Measurements from ENCODE around the gene NMNAT1.
"Not testable (repeated sequence)": the region's sequence is repeated elsewhere in the genome, so short reads cannot be mapped to it uniquely, and the experiment has no call there.

Gene NMNAT1

DNA sequence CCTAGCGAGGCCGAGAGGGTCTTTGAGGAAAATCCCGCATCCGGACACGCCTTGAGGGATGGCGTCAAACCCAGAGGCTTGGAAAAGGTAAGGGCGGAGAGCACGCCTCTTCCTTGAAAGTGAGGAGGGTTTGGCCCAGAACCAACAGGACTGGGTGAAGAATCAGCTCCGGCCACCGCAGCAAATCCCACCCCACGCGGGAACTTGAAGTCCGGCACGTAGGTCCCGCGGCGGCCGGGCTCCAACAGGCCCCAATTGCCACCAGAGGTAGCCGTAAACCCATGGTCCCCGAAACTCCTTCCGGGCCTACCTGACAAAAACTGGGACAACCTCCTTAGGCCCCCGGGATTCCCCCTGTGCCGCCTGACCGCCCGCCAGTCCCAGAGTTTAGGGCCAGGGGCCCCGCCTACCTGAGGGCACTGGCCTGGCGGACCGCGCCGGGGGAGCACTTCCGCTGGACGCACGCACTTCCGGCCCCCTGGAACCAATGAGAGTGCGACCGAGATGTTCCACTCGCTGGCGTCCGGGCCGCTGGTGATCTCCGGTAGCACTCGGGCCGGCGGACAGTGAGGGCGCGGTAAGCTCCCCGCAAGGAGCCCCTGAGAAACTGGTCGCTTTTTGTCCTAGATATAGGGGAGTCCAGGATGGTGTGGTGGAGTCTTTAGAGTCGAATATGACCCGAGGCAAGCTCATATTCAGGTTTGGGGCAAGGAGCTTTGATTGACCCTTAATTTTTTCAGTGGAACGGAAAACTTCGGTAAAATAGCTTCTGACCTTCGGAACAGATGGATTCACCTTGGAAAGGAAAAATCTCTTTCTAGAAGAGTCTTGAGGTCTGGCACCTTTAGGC is at the start of gene NMNAT1, which contains the start of gene LZIC:
Gene NMNAT1, plus strand, starts transcription at position 537 of the 850 bp plus-strand sequence. CDS start 28,599 bp downstream, outside the sequence.
Gene LZIC, minus strand, starts transcription at position 453 of the 850 bp plus-strand sequence. CDS start 6,772 bp downstream, outside the sequence.
- DNase-seq, result peak; percentile 89

GRCh38 chr1:9894115-9894514 is 49.2 kb upstream of the NMNAT1 start:
- DNase-seq, result no peak

GRCh38 chr1:9900142-9901043 is 42.9 kb upstream of the NMNAT1 start:
- DNase-seq, result peak; percentile 7

DNA sequence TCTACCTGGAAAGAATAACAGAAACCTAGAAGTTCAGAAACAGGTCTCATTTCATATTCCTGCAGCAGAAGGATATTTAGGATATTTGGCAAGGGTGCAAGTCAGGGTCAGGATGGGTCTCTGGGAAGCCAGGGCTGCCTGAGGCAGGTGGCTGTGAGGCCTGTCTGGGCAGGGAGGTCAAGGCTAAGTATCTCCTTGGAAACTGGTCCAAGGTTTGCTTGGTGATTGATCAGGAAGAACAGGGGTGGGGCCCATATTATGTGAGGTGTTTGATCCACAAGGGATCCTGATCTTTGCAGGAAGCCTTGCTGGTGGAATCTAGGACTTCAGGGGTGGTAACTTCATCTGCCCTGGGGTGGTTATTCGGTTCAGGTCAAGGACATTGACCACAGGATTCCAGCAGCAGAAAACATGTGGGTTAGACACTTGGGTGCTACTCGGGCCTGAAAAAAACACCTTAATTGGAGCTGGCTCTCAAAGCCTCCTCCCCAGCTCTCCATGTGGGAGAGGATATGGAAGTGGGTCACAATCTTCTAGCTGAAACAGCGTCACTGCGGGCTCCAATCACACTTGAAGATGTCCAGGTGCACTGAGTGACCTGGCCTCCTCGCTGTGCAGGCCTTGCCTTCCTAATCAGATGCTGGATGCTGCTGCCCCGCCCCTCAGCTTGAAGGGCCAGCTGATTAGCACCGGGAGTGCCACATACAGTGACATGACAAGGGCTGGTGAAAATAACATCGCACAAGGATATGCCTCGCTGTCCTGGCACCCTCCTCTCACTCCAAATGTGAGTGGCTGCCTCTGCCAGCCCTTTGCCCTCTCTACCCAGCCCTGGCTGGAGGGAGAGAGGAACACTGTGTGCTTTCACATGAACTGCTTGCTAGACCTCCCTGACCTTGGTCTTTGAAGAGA is 41.9 kb upstream of the NMNAT1 start:
- DNase-seq, result no peak

GRCh38 chr1:9902060-9902452 is 41.2 kb upstream of the NMNAT1 start:
- DNase-seq, result no peak

GRCh38 chr1:9903801-9904527 is 39.3 kb upstream of the NMNAT1 start:
- no peak for DNase-seq

DNA sequence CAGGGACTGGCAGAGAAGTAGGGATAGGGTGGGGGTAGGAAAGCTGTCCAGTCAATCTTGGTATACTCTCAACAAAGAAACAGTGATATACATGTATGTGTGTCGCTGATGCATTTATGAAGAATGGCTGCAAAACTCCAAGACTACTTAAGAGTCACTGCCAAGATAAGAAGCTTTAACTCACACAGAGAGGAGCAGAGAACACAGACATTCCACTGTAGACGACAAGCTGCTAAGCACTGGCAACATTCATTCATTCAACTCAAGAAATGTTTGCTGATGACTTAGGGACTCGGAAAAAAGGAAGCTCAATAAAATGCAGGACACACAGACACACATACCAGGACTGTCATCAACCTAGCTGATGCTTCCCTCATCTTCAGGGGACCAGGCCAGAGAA is 38.7 kb upstream of the NMNAT1 start:
- no peak for DNase-seq

- DNase-seq, result no peak
These were observed 38.3 kb upstream of the NMNAT1 start for GRCh38 chr1:9905010-9905409.

DNA sequence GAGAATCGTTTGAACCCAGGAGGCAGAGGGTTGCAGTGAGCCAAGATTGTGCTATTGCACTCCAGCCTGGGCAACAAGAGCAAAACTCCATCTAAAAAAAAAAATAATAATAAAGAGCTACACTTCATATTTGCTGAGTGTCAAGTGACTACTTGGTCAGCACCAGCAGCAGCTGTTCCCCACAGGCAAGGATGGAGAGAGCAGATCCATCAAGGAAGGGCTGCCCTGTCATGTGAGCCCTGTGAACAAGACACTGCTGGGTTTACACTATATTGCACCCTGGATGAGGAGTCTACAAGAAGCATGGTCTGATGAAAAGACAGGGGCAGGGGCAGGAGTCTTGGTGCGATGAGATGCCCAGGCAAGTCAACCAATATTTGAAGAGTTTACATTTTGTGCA is 36.8 kb upstream of the NMNAT1 start:
- no peak for DNase-seq

GRCh38 chr1:9907441-9907840 is 35.8 kb upstream of the NMNAT1 start:
- DNase-seq, result no peak

GRCh38 chr1:9908871-9909233 is 34.4 kb upstream of the NMNAT1 start:
- no peak for DNase-seq

- DNase-seq, result peak; percentile 27
These were observed 33.8 kb upstream of the NMNAT1 start for GRCh38 chr1:9909234-9910046.

GRCh38 chr1:9910076-9910422 is 33.2 kb upstream of the NMNAT1 start, which contains the start of gene CTNNBIP1:
CTNNBIP1 (minus strand) TSS chr1:9910269; CDS start chr1:9872064, 38,205 bp downstream.
- no peak for DNase-seq

DNA sequence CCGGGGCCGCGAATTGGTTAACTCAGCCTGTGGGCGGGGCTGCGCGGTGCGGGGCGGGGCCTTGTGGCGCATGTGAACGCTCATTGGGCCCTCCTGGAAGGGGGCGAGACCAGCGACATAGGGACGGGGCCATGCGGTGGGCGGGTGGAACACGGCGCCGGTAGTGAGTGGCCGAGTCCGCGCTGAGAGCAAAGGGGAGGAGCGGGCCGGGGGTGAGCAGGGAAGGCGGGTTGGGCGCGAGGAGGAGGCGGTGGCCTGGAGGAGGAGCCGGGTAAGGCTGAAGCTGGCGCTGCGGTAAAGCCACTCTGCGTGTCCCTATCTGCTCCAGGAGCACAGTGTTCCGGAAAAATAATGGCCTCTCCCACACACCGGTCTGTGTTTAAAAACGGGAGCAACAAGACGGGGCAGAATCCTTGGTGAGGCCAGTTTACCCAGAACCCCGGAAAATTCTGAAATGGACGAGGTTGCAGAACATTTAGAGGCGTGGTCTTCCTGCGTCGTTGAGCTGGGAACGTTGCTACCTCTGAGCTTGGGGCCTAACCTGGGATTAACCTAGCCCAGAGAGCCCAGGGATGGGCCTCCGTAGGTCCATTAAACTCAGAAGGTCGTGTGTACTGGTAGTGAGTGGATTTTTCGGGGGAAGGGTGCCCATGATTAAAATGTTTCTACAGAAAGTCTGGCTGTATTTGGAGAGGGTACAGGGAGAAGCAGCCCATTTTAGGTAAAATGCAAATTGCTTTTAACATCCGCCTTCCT is 32.7 kb upstream of the NMNAT1 start:
- DNase-seq, result peak; percentile 100

DNA sequence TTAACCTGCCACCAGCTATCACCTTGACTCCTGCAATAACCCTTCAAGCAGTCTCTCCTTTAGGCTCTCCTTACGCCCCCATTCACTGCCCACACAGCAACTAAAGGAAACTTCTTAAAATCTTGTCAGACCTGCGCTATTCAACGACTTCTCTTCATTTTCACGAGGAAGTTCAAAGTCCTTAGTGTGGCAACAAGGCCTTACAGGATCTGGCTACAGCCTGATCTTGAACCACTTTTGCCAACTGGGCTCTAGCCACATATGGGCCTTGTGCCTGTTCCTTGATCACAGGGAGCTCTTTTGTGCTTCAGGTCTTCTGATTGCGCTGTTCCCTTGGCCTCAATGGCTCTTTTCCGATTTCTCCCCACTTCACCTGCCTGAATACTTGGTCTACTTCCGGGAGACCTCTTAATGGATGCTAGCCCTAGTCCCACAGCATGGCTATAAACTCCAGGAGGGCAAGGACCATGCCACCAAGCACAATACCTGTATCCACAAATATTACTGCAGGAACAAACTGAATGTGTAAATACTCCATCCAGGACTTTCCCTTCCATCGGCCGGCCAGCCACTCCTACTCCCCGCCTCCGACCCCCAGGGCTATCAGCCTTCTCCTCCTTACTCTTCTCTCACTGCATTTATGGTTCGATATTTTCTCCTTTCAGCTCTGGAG is 30.9 kb upstream of the NMNAT1 start:
- DNase-seq, result no peak

DNA sequence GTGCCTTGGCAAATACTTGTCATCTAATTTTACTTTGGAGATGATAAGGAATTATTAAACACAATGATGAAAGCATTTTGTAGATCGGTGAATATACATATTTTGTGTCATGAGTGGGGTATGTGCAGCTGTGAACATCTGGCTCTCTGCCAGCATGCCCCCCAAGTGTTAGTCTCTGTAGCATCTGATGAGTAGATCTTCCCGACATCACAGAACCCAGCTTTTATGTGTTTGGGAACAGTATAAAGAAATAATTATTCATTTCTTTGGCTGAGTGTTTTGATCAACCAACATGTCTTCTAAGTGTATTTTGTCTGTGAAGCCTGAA is 28.7 kb upstream of the NMNAT1 start:
- no peak for DNase-seq

- no peak for DNase-seq
These were observed 26.8 kb upstream of the NMNAT1 start for GRCh38 chr1:9916452-9916851.

DNA sequence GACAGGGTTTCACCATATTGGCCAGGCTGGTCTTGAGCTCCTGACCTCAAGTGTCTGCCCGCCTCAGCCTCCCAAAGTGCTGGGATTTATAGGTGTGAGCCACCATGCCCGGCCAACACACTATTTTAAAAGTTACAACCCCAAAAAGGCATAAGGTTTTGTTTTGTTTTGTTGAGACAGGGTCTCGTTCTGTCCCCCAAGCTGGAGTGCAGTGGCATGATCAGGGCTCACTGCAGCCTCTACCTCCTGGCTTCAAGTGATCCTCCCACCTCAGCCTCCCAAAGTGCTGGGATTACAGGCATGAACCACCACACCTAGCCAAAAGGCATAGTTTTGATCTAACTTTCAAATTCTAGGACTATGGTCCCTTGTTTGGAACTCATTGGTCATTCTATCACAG is 25.8 kb upstream of the NMNAT1 start:
- DNase-seq, result not testable (repeated sequence)

DNA sequence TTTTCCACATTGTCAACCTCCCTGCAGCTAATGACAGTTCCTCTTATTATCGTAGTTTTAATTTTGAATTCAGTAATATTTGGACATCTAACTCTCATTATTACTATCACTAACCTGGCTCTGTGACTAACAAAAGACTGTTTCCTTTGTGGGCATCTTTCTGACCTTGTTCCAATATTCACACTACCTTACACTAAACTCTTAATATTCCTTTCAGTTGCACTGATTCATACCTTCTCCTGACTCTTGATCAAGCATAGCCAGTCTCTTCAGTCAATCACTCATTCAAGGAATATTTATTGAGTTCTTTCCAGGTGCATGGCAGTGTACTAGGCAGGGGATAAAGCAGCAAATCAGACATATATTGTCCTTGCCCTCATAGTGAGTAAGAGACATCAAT is 25.4 kb upstream of the NMNAT1 start:
- no peak for DNase-seq

DNA sequence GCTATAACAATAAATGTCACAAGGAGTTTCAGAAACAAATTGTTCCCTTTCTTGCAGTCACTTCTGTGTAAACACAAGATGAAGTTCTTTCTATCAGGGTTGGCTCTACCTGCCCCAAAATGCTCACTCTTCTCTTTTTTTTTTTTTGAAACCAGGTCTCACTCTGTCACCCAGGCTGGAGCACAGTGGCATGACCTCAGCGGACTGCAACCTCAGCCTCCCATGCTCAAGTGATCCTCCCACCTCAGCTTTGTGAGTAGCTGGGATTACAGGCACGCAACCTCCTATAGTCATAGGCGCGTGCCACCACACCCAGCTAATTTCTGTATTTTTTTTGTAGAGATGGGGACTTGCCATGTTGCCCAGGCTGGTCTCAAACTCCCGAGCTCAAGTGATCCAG is 22.7 kb upstream of the NMNAT1 start:
- no peak for DNase-seq

Data from CD4-positive, alpha-beta T cell treated with Interleukin-6 for 4 hours (primary cell).